Inferior parietal cortex (tissue), 1 donor: Measurements from ENCODE around the gene HIPK4.
"Not testable (repeated sequence)": the region's sequence is repeated elsewhere in the genome, so short reads cannot be mapped to it uniquely, and the experiment has no call there.

ENCODE experiments used
- DNase-seq: peaks from one replicate; pipeline ENCODE4 v3.0.0-alpha.2; 2016; ENCODE audit errors: extremely low spot score

The HIPK4 gene

DNA sequence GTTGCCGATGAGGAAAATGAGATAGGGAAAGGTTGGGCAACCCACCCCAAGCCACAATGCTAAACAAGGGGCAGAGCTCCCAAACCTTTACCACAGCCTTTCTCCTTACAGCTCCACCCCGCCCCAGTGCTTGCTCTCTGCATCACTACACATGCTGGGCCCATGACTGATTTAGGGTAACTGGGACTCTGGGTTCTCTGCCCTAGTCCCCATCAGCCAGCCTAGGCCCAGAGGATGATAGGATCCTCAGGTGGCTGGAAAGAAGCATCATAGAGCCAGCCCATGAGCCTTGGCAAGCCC lies 53.4 kb downstream of the HIPK4 start:
- DNase-seq, result no peak

- DNase-seq, result no peak
Observed at GRCh38 chr19:40335855-40336600, 54.0 kb downstream of the HIPK4 start.

DNA sequence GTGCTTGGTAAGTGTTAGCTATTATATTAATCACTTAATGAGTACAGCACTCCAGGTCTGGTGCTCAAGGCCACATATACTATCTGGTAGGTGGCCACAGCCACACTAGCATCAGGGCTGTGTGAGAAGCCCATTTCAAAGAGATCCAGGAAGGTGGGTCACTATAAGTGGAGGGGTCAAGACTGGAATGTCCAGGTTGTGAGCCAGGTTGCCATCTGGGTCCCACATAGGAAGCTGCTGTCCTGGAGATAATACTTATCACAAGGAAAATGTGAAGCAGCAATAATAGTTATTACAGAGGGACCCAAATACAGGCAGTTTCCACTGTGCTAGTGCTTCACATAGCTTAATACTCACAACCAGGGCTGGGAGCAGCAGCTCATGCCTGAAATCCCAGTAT lies 54.9 kb downstream of the HIPK4 start:
- no peak for DNase-seq

DNA sequence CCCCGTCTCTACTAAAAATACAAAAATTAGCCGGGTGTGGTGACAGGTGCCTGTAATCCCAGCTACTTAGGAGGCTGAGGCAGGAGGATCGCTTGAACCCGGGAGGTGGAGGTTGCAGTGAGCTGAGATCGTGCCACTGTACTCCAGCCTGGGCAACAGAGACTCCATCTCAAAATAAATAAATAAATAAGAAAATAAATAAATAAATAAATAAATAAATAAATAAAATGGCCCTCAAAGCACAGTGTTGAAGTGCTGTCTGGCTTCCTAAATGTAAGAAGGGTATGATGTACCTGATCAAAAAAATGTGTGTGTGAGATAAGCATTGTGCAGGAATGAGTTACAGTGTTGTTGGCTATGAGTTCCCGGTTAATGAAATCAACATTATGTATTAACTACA lies 56.9 kb downstream of the HIPK4 start:
- DNase-seq, result not testable (repeated sequence)

GRCh38 chr19:40332669-40333068 lies 57.3 kb downstream of the HIPK4 start:
- peak; percentile 65 for DNase-seq

DNA sequence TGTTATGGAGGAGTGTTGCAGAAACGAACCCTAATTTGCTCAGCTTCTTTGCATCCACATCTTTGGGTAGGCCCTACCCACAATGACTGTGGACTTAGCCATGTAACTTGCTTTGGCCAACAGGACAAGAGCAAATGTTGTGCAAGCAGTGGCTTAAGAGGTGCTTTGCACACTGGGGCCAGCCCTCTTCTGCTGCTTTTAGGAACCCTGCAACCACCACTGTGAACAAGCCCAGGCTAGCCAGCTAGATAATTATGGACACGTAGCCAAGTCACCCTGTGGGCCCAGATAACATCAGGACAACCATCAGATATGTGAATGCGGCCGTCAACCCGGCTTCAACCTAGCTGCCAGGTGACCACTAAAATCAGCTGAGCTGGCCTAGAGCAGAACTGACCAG lies 58.9 kb downstream of the HIPK4 start:
- DNase-seq, result no peak
